Stimulated activated CD8-positive, alpha-beta memory T cell treated with anti-CD3 and anti-CD28 coated beads, Interleukin-12 subunit alpha, Interleukin-12 subunit beta, amount 100 ng/mL, for 1 hour (primary cell): ENCODE data around the gene SHISA7.

Experiments
- DNase-seq: peaks from one replicate; pipeline ENCODE4 v3.0.0-alpha.2; 2020; ENCODE audit warnings: low read depth

SHISA7 gene

DNA sequence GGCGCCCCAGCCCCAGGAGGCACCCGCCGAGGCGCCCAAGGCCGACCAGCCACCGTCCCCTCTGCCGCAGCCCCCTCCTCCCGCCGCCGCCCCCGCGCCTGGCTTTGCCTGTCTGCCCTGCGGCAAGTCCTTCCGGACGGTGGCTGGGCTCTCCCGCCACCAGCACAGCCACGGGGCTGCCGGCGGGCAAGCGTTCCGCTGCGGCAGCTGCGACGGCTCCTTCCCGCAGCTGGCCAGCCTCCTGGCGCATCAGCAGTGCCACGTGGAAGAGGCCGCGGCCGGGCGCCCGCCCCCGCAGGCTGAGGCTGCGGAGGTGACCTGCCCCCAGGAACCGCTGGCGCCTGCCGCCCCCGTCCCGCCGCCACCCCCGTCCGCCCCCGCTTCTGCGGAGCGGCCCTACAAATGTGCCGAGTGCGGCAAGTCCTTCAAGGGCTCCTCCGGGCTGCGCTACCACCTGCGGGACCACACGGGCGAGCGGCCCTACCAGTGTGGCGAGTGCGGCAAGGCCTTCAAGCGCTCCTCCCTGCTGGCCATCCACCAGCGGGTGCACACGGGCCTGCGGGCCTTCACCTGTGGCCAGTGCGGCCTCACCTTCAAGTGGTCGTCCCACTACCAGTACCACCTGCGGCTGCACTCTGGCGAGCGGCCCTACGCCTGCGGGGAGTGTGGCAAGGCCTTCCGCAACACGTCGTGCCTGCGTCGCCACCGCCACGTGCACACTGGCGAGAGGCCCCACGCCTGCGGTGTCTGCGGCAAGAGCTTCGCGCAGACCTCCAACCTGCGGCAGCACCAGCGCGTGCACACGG, 39.3 kb upstream of the SHISA7 start:
- no peak for DNase-seq

GRCh38 chr19:55481794-55482155, 38.7 kb upstream of the SHISA7 start:
- DNase-seq: no peak

- DNase-seq: no peak
These were observed 38.2 kb upstream of the SHISA7 start for GRCh38 chr19:55481148-55481793.

DNA sequence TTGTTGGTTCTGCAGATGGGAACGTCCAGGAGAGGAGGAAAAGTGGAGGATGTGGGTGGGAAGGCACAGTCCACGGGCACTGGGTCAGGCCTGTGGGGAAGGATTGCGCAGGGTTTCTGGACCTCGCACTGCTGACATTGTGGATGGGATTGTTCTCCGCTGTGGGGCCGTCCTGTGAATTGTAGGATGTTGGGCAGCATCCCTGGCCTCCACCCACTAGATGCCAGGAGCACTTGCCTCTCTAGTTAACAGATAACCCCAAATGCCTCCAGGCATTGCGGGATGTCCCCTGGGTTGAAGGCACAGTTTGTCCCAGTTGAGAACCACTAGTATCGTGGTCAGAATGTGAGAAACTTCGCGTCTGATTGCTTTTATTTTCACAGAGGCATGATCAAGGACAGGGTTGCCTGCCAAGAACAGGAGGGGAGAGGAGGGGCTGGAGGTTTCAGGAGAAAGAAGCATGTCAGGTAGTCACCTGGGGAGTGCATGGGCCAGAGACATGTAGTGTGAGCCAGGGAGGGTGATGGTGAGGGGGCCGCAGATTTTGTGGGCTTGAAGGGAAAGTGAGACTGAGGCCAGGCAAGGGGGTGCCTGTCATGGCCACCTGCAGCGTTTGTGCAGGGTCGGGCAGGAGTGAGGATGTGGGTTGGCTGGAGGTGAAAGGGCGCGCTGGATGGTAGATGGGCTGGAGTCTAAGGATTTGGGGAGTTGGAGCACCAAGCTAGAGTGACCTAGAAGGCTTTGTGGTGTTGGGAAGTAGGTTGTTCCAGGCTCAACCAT, 36.5 kb upstream of the SHISA7 start:
- no peak for DNase-seq

DNA sequence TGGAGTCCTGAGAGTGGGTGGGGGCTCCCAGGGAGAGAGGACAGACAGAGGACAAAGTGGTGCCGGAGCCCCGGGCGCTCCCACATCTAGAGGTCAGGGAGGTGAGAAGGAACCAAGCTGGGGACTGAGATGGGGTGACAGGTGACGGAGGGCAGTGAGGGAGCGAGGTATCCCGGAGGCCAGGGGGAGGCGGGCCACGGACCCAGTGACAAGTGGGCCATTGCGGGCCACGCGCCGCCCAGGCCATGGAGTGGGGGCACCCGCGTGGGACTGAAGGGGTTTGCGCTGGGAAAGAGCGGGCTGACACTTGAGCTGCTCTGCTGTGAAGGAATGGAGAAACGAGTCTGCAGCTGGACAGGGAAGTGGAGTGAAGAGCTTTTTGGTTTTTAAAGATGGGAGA, 35.9 kb upstream of the SHISA7 start:
- no peak for DNase-seq

- DNase-seq: no peak
These were observed 35.3 kb upstream of the SHISA7 start for GRCh38 chr19:55478364-55478763.

DNA sequence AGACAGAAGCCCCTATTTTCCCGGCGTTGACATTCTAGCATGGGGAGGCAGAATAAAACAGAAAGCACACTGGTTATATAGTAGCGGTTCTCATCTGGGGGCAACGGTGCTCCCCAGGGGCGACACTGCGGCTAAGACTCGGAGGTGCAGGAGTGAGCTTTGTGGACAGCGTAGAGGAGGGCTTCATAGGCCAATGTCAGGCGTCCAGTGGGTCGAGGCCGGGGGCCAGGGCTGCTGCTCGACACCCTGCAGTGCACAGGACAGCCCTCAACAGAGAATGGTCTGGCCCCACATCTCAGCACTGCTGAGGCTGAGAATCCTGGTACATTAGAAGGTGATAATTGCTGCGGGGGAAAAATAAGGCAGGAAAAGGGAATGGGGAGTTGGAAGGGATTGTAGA, 34.8 kb upstream of the SHISA7 start:
- DNase-seq: no peak

- peak; percentile 94 for DNase-seq
These were observed 33.1 kb upstream of the SHISA7 start, which contains the start of gene ZNF628 for GRCh38 chr19:55476100-55476775. Gene ZNF628, plus strand, starts transcription at chr19:55476617. Its CDS starts 3,294 bp downstream, at chr19:55479911.

DNA sequence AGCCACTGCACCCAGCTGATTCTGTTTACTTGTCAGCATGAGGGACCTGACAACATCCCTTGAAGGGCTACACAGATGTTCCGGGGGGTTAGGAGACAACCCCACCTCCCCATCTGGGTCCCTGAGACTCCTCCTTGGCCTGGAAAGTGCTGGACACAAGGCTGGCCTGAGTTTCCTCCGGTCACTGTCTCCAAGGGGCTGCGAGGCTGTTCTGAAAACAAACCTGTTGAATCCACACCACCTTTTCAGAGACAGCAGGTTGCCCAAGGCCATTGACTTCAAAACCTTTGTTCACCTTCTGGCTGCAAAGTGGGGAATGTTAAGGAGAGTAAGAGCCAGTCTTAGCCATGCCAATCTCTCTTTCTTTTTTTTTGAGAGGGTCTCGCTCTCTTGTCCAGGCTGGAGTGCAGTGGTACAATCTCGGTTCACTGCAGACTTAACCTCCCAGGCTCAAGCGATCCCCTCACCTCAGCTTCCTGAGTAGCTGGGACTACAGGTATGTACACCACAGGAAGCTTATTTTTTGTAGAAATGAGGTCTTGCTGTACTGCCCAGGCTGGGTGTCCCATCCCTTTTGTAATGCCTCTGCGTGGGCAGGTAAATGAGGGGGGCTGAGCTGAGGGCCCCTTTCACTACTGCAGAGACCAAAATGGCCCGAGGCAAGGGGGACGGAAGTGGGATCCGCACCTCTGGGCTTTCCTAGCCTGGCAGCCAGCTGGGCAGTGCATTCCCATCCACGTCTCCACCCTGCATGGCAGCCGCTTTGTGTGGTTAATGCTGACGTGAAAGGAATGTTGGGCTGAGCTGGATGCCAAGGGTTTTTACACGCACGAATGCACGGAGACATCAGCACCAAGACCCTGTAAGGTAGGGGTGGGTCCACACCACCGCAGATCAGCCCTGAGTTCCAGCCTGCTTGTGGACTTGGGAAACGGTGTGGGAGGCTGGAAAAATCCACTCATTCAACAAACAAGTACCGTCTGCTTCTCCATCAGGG, 31.5 kb upstream of the SHISA7 start:
- DNase-seq: no peak

- DNase-seq: no peak
These were observed 30.3 kb upstream of the SHISA7 start for GRCh38 chr19:55473225-55474012.

GRCh38 chr19:55472463-55472862, 29.4 kb upstream of the SHISA7 start:
- no peak for DNase-seq

DNA sequence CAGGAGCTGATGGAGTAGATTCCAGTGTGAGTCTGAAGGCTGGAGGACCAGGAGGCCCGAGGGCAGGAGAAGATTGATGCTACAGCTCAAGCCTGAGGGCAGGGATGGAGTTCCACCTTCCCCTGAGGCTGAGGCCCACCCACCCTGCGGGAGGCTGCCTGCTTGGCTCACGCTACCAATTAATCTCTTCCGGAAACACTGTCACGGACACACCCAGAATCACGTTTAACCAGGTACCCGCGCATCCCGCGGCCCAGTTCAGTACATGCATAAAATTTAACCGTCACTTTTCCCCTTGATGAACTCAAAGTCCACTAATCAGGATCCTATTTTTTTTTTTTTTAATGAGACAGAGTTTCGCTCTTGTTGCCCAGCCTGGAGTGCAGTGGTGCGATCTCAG, 28.2 kb upstream of the SHISA7 start:
- no peak for DNase-seq

- DNase-seq: no peak
These were observed 24.9 kb upstream of the SHISA7 start for GRCh38 chr19:55468054-55468393.

DNA sequence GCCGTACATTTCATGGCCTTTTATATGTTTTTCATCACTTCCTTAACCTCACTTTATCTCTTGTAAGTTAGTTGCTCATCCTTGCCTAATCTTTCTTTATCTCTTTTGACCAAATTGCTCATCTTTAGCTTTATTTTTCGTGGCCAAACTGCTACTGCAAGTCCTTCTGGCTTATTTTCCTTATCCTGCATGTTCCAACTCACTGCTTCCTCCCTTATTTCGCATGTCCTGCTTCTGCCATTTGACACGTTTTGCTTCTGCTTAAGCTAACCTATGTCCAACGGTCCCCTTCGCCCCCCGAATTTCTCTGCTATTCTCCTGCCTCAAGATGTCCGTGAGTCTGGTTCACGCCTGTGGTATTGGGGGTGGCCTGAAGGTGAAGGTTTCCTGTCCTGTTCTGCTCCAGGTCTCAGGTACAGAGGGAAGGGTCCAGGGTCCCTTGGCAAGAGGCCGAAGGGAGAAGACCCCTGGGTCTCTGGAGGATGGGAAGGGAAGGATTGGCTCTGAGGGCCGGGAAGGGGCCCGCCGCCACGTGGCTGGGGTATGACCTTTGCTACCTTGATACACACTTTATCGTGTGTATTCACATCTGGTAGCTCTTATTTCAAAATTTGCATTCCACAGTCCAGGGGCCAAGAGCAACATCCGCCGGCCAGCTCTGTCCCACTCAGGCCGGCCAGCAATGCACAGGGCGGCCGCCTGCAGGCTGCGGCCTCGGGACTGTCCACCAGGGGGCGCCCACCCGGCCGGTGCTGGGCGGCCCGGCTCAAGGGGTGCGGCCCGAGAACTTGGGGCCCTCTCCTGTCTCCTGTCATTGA, 24.3 kb upstream of the SHISA7 start:
- DNase-seq: peak; percentile 40

- no peak for DNase-seq
These were observed 23.1 kb upstream of the SHISA7 start for GRCh38 chr19:55466241-55466614.

- no peak for DNase-seq
These were observed 22.6 kb upstream of the SHISA7 start for GRCh38 chr19:55465460-55466240.

DNA sequence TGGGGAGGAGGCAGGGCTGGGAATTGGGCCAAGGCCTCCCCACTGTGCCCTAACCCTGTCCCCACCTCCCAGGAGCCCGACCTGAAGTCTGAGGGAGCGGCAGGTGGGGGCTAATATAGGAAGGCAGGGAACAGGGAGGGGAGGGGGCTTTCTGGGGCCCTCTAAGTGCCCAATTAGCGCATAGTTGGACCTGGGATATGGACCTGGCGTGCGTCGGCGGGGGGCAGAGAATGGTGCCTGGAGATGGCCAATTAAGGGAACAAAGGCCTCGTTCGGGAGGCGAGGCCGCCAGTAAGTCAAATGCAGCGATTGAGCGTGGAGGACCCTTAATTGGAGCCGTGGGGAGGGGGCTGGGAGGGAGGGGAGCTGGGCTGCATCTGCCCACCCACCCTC, 21.6 kb upstream of the SHISA7 start, which contains the start of gene C19orf85:
TSS of gene C19orf85 (minus strand) at position 90 of the 393 bp plus-strand sequence. CDS start 197 bp downstream, outside the sequence.
- DNase-seq: no peak

- DNase-seq: no peak
These were observed 21.1 kb upstream of the SHISA7 start for GRCh38 chr19:55464039-55464661.
